ENCODE measurements around the gene VRK2. TPM values are rescaled to one million over a fixed set of nuclear protein-coding genes. Genes with fewer than 3 reads are reported as not detected.
"Not testable (repeated sequence)": the region's sequence is repeated elsewhere in the genome, so short reads cannot be mapped to it uniquely, and the experiment has no call there.

The VRK2 gene
- total RNA-seq, 2 donors from 2014 or later: 18.1 to 19.2 TPM

- no peaks in the 10 kb centered on the region for H3K36me3 ChIP-seq
- DNase-seq (ENCODE audit: low spot score): no peak
- whole genome bisulfite sequencing: 82% methylated on average over 10 of the region's 10 CpGs
- intact Hi-C loops (cut with DNase I): no loop called here
- H3K4me3 ChIP-seq: no peak overlapping the region
- H3K9me3 ChIP-seq: no peaks in the 10 kb centered on the region
- no peaks in the 10 kb centered on the region for H3K4me1 ChIP-seq (replicated peaks)
- no peaks in the 10 kb centered on the region for H3K27me3 ChIP-seq (replicated peaks; ENCODE audit: insufficient read depth)
- H3K27ac ChIP-seq: no peak overlapping the region
- no peak for TF ChIP-seq POLR2AphosphoS5 (IDR thresholded peaks at IDR 0.05)
- TF ChIP-seq, protein P1, sequence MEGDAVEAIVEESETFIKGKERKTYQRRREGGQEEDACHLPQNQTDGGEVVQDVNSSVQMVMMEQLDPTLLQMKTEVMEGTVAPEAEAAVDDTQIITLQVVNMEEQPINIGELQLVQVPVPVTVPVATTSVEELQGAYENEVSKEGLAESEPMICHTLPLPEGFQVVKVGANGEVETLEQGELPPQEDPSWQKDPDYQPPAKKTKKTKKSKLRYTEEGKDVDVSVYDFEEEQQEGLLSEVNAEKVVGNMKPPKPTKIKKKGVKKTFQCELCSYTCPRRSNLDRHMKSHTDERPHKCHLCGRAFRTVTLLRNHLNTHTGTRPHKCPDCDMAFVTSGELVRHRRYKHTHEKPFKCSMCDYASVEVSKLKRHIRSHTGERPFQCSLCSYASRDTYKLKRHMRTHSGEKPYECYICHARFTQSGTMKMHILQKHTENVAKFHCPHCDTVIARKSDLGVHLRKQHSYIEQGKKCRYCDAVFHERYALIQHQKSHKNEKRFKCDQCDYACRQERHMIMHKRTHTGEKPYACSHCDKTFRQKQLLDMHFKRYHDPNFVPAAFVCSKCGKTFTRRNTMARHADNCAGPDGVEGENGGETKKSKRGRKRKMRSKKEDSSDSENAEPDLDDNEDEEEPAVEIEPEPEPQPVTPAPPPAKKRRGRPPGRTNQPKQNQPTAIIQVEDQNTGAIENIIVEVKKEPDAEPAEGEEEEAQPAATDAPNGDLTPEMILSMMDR (IDR thresholded peaks at IDR 0.05): no peak
- TF ChIP-seq POLR2A (IDR thresholded peaks at IDR 0.05): no peak
Measured at GRCh38 chr2:58107803-58108710, 61.5 kb downstream of the VRK2 start.

- Histone ChIP-seq H3K9me3 (no peaks in the 10 kb centered on the region), H3K4me1 (replicated peaks) (no peaks in the 10 kb centered on the region), H3K36me3 (no peaks in the 10 kb centered on the region), H3K4me3 (no peak overlapping the region), H3K27me3 (replicated peaks; ENCODE audit: insufficient read depth) (no peaks in the 10 kb centered on the region), H3K27ac (no peak overlapping the region)
- TF ChIP-seq, protein P1 (IDR thresholded peaks at IDR 0.05): no peak
- no peak for TF ChIP-seq POLR2AphosphoS5 (IDR thresholded peaks at IDR 0.05)
- no peak for TF ChIP-seq POLR2A (IDR thresholded peaks at IDR 0.05)
- intact Hi-C loops (cut with DNase I): no loop called here
- no peak for DNase-seq (ENCODE audit: low spot score)
- WGBS: 96% methylated on average over 2 of the region's 2 CpGs
Measured at GRCh38 chr2:58109481-58109880, 62.9 kb downstream of the VRK2 start.

GRCh38 chr2:58110765-58111164 lies 64.2 kb downstream of the VRK2 start:
- no peak overlapping the region for H3K27ac ChIP-seq
- H3K4me3 ChIP-seq: no peak overlapping the region
- H3K27me3 ChIP-seq (replicated peaks; ENCODE audit: insufficient read depth): no peaks in the 10 kb centered on the region
- no peaks in the 10 kb centered on the region for H3K36me3 ChIP-seq
- DNase-seq (ENCODE audit: low spot score): no peak
- no peaks in the 10 kb centered on the region for H3K9me3 ChIP-seq
- intact Hi-C loops (cut with DNase I): no loop called here
- TF ChIP-seq, protein P1 (IDR thresholded peaks at IDR 0.05): no peak
- TF ChIP-seq POLR2A (IDR thresholded peaks at IDR 0.05): no peak
- TF ChIP-seq POLR2AphosphoS5 (IDR thresholded peaks at IDR 0.05): no peak
- no peaks in the 10 kb centered on the region for H3K4me1 ChIP-seq (replicated peaks)
- WGBS: 98% methylated on average over 6 of the region's 6 CpGs

GRCh38 chr2:58113563-58113962 lies 67.0 kb downstream of the VRK2 start:
- H3K4me3 ChIP-seq; intact Hi-C loops (cut with DNase I); H3K36me3 ChIP-seq; H3K27ac ChIP-seq; H3K4me1 ChIP-seq (replicated peaks); H3K27me3 ChIP-seq (replicated peaks; ENCODE audit: insufficient read depth); H3K9me3 ChIP-seq; DNase-seq (ENCODE audit: low spot score): not testable (repeated sequence)
- WGBS: 92% methylated on average over 9 of the region's 9 CpGs

- Histone ChIP-seq H3K9me3 (no peaks in the 10 kb centered on the region), H3K4me3 (no peak overlapping the region), H3K27ac (no peak overlapping the region), H3K27me3 (replicated peaks; ENCODE audit: insufficient read depth) (no peaks in the 10 kb centered on the region), H3K36me3 (no peaks in the 10 kb centered on the region), H3K4me1 (replicated peaks) (no peaks in the 10 kb centered on the region)
- intact Hi-C loops (cut with DNase I): no loop called here
- TF ChIP-seq POLR2A (IDR thresholded peaks at IDR 0.05): no peak
- no peak for TF ChIP-seq POLR2AphosphoS5 (IDR thresholded peaks at IDR 0.05)
- TF ChIP-seq, protein P1 (IDR thresholded peaks at IDR 0.05): no peak
- WGBS: 97% methylated on average over 5 of the region's 5 CpGs
- DNase-seq (ENCODE audit: low spot score): no peak
Measured at GRCh38 chr2:58120626-58121229, 74.1 kb downstream of the VRK2 start.
